ENCODE measurements around the gene LITAF. TPM values are rescaled to one million over a fixed set of nuclear protein-coding genes. Genes with fewer than 3 reads are reported as not detected.

LITAF gene
- total RNA-seq, 1 experiment from 2014 or later: 244 TPM

GRCh38 chr16:11546608-11547061 lies 40.1 kb downstream of the LITAF start:
- Histone ChIP-seq H2AFZ (no peak overlapping the region), H3K36me3 (ENCODE audit: low read depth) (peaks cover 23% of the 10 kb centered on the region), H3K79me2 (ENCODE audit: low read depth) (no peaks in the 10 kb centered on the region), H3K9me3 (ENCODE audit: insufficient read depth, low read depth) (no peaks in the 10 kb centered on the region), H3F3A (ENCODE audit: insufficient read depth, low read depth) (peaks cover 9% of the 10 kb centered on the region; the same call in 1 of the 2 replicates), H4K20me1 (ENCODE audit: insufficient read depth) (peaks cover 7% of the 10 kb centered on the region), H3K27ac (no peak overlapping the region), H3K9me2 (ENCODE audit: insufficient read depth) (no peaks in the 10 kb centered on the region), H3K4me2 (no peak overlapping the region), H3K4me3 (no peak overlapping the region), H3K4me1 (replicated peaks; ENCODE audit: insufficient read depth) (0 out of 2 replicates have a peak, but pooled peaks cover 4% of the 10 kb centered on the region), H3K27me3 (ENCODE audit: insufficient read depth, low read depth) (no peaks in the 10 kb centered on the region)
- POLR2A ChIA-PET (ENCODE audit: unreplicated experiment): interaction anchor here (0.7 kb wide), 1 partner anchor 109 kb away, joined by 14 read pairs; no protein-coding TSS in a partner anchor
- intact Hi-C loops (cut with micrococcal nuclease; ENCODE audit: unreplicated experiment): no loop called here
- TF ChIP-seq CTCF (conservative IDR thresholded peaks at IDR 0.05) (no peak), EZH2 (IDR thresholded peaks at IDR 0.05; ENCODE audit: low read depth) (no peak)
- CTCF ChIA-PET: no interaction called here
- no TSS peak for BruUV-seq (replicated peaks)
- DNase-seq: no peak

DNA sequence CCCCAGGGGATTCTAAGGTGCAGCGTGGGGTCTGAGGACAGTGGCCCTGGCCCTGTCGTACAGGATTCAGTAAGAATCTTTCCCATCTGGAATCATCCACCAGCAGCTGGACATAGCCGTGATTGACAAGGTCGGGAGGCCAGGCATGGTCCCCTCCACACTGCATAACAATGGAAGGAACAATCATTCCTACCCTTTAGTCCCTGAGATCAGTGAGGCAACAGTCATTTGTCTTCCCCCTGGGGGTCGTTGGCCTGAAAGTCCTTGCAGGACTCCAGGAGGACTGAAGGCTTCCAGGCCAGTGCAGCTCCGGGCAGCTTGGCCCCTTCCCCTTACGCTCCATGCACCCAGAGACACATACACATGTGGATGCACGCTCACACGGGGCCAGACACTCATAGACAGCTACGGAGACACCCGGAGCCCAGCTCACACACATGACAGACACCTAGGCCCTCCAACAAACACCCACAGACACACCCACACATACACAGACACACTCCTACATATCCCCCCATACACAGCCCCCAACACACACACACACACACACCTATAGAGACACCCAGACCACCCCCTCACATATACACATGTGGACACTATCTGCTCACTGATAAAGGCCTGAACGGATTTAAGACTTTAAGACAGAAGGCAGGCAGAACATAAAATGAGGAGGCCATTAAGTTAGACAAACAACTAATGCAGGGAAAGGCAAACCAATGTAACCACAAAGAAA lies 42.9 kb downstream of the LITAF start:
- ChIA-PET POLR2A (ENCODE audit: unreplicated experiment) (no interaction called here), CTCF (interaction anchor here (0.6 kb wide), 1 partner anchor 87 kb away, joined by 10 read pairs; no protein-coding TSS in a partner anchor)
- Histone ChIP-seq H3K4me2 (no peak overlapping the region), H3K4me1 (replicated peaks; ENCODE audit: insufficient read depth) (0 out of 2 replicates have a peak, but pooled peaks cover 4% of the 10 kb centered on the region), H3K27ac (no peak overlapping the region), H3K4me3 (no peak overlapping the region), H2AFZ (no peak overlapping the region), H3K79me2 (ENCODE audit: low read depth) (no peaks in the 10 kb centered on the region), H4K20me1 (ENCODE audit: insufficient read depth) (peaks cover 7% of the 10 kb centered on the region), H3K27me3 (ENCODE audit: insufficient read depth, low read depth) (no peaks in the 10 kb centered on the region), H3K9me3 (ENCODE audit: insufficient read depth, low read depth) (no peaks in the 10 kb centered on the region), H3K36me3 (ENCODE audit: low read depth) (peaks cover 10% of the 10 kb centered on the region), H3F3A (ENCODE audit: insufficient read depth, low read depth) (peaks cover 7% of the 10 kb centered on the region; the same call in 1 of the 2 replicates), H3K9me2 (ENCODE audit: insufficient read depth) (no peaks in the 10 kb centered on the region)
- intact Hi-C loops (cut with micrococcal nuclease; ENCODE audit: unreplicated experiment): no loop called here
- DNase-seq: no peak
- BruUV-seq (replicated peaks): no TSS peak
- no peak for TF ChIP-seq CTCF (conservative IDR thresholded peaks at IDR 0.05)
- TF ChIP-seq EZH2 (IDR thresholded peaks at IDR 0.05; ENCODE audit: low read depth): no peak

DNA sequence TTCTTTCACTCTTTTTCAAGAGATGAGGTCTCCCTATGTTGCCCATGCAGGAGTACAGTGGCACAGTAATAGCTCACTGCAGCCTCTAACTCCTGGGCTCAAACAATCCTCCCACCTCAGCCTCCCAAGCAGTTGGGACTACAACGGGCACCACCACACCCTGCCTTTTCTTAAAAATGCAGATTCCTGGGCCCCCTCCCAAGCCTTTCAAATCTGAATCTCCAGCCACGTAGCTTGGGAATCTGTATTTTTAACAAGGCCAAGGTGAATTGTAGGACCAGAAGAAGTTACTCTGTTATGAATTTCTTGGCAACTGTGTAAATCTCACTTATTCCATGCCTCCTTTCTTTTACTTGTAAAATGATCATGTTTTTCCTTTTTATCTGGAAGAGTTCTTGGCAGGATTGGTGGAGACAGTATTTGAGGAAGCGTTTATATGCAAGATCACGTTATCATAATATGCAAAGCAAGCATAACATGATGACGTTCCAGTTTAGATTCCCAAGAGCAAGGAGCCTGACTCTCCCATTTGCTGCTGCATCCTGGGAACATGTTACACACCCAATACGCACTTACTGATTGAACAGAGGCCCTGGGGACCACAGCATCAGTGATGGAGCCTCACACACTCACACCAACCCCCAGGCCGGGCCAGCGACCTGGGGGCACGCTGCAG lies 44.5 kb downstream of the LITAF start:
- intact Hi-C loops (cut with micrococcal nuclease; ENCODE audit: unreplicated experiment): no loop called here
- Histone ChIP-seq H3K4me2 (no peak overlapping the region), H3K36me3 (ENCODE audit: low read depth) (no peaks in the 10 kb centered on the region; the same call in 1 of the 2 replicates), H3K4me3 (no peak overlapping the region), H3K27ac (no peak overlapping the region), H3F3A (ENCODE audit: insufficient read depth, low read depth) (no peaks in the 10 kb centered on the region; the same call in 1 of the 2 replicates), H3K27me3 (ENCODE audit: insufficient read depth, low read depth) (no peaks in the 10 kb centered on the region), H3K79me2 (ENCODE audit: low read depth) (no peaks in the 10 kb centered on the region), H3K9me2 (ENCODE audit: insufficient read depth) (no peaks in the 10 kb centered on the region), H3K9me3 (ENCODE audit: insufficient read depth, low read depth) (no peaks in the 10 kb centered on the region), H2AFZ (no peak overlapping the region), H4K20me1 (ENCODE audit: insufficient read depth) (peaks cover 7% of the 10 kb centered on the region; the same call in 1 of the 2 replicates), H3K4me1 (replicated peaks; ENCODE audit: insufficient read depth) (0 out of 2 replicates have a peak, but pooled peaks cover 4% of the 10 kb centered on the region)
- POLR2A ChIA-PET (ENCODE audit: unreplicated experiment): no interaction called here
- BruUV-seq (replicated peaks): no TSS peak
- TF ChIP-seq CTCF (conservative IDR thresholded peaks at IDR 0.05) (no peak), EZH2 (IDR thresholded peaks at IDR 0.05; ENCODE audit: low read depth) (no peak)
- CTCF ChIA-PET: no interaction called here
- no peak for DNase-seq
